Measurements from ENCODE around the gene CCL23.
"Not testable (repeated sequence)": the region's sequence is repeated elsewhere in the genome, so short reads cannot be mapped to it uniquely, and the experiment has no call there.

The CCL23 gene

DNA sequence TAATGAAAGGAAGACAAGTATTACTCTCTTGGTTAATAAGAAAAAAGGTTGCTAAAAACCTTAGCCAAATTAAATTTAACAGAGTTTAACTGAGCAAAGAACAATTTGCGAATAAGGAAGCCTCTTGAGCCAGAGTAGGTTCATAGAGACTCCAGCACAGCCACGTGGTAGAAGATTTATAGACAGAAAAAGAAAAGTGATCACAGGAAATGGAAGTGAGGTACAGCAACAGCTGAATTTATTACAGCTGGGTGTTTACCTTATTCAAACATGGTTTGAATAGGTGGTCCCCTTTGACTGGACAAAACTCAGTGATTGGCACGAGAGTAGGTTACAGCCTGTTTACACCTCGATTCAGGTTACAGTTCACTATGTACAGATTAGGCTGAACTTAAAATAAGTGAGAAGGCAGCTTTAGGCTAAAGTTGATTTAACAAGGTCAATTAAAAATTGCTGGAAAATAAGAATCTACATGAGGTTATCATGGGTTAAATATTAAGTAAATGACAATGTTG is 13.1 kb downstream of the CCL23 start:
- no peak for DNase-seq (ENCODE audit: low read depth)

- no peak for DNase-seq (ENCODE audit: low read depth)
These were observed 15.1 kb downstream of the CCL23 start for GRCh38 chr17:36002631-36003030.

GRCh38 chr17:36001862-36002603 is 15.7 kb downstream of the CCL23 start:
- no peak for DNase-seq (ENCODE audit: low read depth)

DNA sequence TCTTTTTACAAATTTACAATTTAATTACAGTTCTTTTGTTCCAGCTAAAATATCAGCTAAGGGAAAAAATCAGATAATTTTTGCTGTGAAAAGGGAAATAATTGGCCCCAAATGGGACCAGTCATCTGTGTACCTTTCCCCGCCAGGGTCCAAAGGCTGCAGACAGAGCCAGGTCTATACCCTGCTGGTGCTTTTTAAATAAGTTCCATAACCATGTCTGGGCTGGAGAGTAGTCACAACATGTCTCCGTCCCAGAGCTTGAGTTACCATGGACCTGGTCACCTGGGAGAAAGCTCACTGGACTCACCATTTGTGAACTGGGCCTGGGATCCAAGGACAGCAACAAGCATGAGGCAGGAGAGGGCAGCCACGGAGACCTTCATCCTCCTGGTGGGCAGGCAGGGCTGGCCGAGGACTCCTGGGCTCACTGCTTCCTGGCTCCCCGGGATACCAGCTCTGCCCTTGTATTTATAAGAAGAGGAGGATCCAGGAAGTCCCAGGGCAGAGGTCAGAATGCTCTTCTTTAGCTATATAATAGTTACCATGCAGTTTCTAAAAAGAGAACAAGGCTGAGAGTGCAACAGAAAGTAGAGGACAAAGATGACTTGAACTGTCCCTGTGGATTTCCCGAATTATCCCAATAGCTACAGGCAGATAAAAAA is 16.5 kb downstream of the CCL23 start, which contains the start of gene CCL15:
TSS of gene CCL15 (minus strand) at position 444 of the 662 bp plus-strand sequence. CDS start at position 383, 61 bp downstream.
- no peak for DNase-seq (ENCODE audit: low read depth)

DNA sequence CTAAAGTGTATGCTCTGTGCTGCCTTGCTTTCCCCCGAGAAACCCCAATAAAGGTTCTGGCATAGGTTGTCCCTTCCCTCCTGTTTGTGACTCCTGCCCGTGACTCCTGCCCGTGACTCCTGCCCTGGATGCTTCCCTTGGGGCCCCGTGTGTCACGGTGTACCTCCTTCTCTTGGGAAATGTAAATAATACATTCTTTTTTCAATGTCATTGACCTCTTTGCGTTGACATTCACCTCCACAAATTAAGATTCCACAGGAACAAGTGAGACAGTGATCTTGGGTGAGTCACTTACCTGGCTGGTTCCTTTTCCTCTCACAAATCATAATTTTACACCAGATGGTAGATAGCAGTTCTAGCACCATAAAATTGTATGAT is 17.1 kb downstream of the CCL23 start:
- DNase-seq (ENCODE audit: low read depth) = no peak

DNA sequence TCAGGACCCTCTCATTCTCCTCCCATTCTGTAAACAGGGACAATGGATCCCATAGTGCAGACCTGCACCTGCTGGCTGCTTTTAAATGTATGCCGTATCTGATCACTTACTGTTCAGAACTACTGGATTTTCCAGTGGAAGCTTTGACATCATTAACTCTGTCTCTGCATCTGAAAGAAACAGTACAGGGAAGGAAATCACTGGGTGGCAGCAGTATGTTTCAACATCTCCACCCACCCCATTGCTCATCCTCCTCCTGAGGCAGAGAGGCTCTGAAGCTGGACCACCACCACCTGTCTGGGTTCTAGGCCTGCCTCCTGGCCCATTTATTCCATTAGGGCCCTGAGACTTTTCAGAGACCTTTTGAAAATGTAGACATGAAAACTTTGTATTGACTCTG is 19.0 kb downstream of the CCL23 start:
- no peak for DNase-seq (ENCODE audit: low read depth)

GRCh38 chr17:35998018-35998545 is 19.7 kb downstream of the CCL23 start:
- DNase-seq (ENCODE audit: low read depth) = no peak

DNA sequence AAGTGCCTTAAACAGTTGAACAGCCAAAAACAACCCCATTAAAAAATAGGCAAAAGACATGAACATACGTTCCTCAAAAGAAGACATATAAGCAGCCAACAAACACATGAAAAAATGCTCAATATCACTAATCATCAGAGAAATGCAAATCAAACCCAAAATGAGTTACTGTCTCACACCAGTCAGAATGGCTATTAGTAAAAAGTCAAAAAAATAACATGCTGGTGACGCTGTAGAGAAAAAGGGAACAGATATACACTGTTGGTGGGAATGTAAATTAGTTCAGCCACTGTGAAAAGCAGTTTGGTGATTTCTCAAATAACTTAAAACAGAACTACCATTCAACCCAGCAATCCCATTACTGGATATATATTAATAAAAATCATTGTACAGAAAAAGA is 22.4 kb downstream of the CCL23 start:
- DNase-seq (ENCODE audit: low read depth) = not testable (repeated sequence)

GRCh38 chr17:35991075-35991474 is 26.7 kb downstream of the CCL23 start:
- DNase-seq (ENCODE audit: low read depth) = no peak

DNA sequence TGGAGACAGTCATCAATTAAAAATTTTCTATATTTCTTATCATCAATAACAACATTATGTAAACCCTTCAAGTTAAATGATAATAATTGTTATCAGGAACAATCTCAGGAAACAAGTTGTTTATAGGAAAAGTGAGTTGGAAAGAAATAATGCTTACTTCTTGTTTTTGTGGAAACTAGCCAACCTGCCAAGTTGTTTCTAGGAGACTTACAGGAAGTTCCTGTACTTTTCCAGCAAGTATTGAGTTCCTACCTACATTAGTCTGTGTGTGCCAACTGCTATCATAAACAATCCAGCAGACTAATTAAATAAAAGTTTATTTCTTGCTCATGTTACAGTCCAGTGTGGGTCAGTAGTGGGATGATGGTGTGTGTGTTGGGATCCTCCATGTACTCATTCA is 29.6 kb downstream of the CCL23 start:
- DNase-seq (ENCODE audit: low read depth) = no peak

DNA sequence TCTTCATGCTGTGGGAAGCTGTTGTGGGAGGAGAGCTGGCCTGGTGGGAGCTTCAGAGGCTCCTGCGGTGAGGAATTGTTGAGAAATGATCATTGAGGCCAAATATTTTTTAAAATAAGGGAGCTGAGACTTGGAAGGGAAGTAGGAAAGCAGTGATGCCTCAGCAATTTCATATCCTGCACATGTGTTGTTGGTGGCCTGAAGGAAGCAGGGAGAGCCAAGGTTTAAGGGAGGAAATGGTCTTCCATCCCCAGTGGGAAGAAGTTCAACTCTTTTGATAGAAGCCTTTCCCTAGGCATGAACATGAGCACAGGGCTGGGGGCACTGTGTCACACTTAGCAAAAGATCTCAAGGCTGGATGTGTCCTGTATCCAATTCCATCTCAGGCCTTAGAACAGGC is 31.1 kb downstream of the CCL23 start, which contains the start of gene CCL14:
TSS of gene CCL14 (minus strand) at position 87 of the 400 bp plus-strand sequence. CDS start at position 7, 80 bp downstream.
- no peak for DNase-seq (ENCODE audit: low read depth)

DNA sequence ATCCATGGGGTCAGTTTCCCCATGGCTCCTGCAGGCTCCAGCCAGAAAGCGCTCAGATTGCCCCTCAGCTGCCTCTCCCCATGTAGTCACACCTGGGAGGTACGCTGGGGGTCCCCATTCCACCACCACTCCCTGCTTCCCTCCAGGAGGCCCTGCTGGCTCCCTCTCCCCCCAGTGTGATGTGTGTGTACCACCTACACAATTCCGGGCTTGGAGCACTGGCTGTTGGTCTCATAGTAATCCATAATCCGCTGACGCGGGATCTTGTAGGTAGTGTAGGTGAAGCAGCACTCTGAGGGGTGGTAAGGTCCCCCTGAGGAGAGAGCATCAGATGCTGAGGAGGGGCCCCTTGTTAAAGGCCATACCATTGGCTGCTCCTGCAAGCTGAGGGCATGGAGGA is 33.6 kb downstream of the CCL23 start:
- no peak for DNase-seq (ENCODE audit: low read depth)

GRCh38 chr17:35982409-35983191 is 35.2 kb downstream of the CCL23 start:
- DNase-seq (ENCODE audit: low read depth) = no peak

- no peak for DNase-seq (ENCODE audit: low read depth)
These were observed 35.9 kb downstream of the CCL23 start for GRCh38 chr17:35981908-35982330.

DNA sequence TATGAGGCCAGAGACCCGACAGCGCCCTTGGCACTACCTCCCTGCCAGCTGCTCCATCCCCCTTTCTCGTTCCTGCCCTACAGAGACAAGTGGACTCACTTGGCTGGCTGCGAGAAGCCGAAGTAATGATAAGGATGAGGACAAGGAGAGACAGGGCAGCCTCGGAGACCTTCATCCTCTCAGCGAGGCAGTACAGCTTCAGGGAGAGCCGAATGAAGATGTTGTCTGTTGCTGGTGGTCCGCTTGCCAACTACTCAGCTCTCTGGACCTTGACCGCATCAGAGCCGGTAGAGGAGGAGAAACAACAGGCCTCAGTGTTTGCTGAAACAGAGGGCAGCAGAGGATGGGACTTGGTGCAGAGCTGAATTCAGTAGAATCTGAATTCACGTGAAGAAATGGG is 36.5 kb downstream of the CCL23 start, which contains the start of gene CCL16:
TSS of gene CCL16 (minus strand) at position 252 of the 400 bp plus-strand sequence. CDS start at position 175, 77 bp downstream.
- no peak for DNase-seq (ENCODE audit: low read depth)

- DNase-seq (ENCODE audit: low read depth) = no peak
These were observed 39.4 kb downstream of the CCL23 start for GRCh38 chr17:35978346-35978745.

- no peak for DNase-seq (ENCODE audit: low read depth)
These were observed 40.3 kb downstream of the CCL23 start for GRCh38 chr17:35977509-35977908.

GRCh38 chr17:35973333-35974260 is 44.2 kb downstream of the CCL23 start:
- no peak for DNase-seq (ENCODE audit: low read depth)

GRCh38 chr17:35972945-35973332 is 44.8 kb downstream of the CCL23 start:
- no peak for DNase-seq (ENCODE audit: low read depth)

- no peak for DNase-seq (ENCODE audit: low read depth)
These were observed 45.2 kb downstream of the CCL23 start for GRCh38 chr17:35972535-35972934.

- no peak for DNase-seq (ENCODE audit: low read depth)
These were observed 45.7 kb downstream of the CCL23 start for GRCh38 chr17:35972066-35972465.
